ENCODE measurements around the gene NLGN3.

NLGN3 gene

GRCh38 chrX:71118985-71119535 lies 25.6 kb upstream of the NLGN3 start:
- no peak for DNase-seq

GRCh38 chrX:71128166-71128833 lies 16.3 kb upstream of the NLGN3 start:
- no peak for DNase-seq

GRCh38 chrX:71128915-71129765 lies 15.5 kb upstream of the NLGN3 start:
- DNase-seq = no peak

GRCh38 chrX:71131510-71131909 lies 13.1 kb upstream of the NLGN3 start:
- DNase-seq = no peak

- DNase-seq = no peak
These were observed 4.2 kb upstream of the NLGN3 start for GRCh38 chrX:71140440-71140839.

GRCh38 chrX:71143508-71143907 lies 1.1 kb upstream of the NLGN3 start:
- no peak for DNase-seq

GRCh38 chrX:71147496-71148277 lies 3.0 kb downstream of the NLGN3 start:
- no peak for DNase-seq

GRCh38 chrX:71148278-71148663 lies 3.6 kb downstream of the NLGN3 start:
- DNase-seq = no peak

- DNase-seq = no peak
These were observed 6.7 kb downstream of the NLGN3 start for GRCh38 chrX:71151366-71151765.

- no peak for DNase-seq
These were observed 9.6 kb downstream of the NLGN3 start for GRCh38 chrX:71154196-71154595.

GRCh38 chrX:71154641-71155040 lies 10.0 kb downstream of the NLGN3 start:
- no peak for DNase-seq

GRCh38 chrX:71158603-71159002 lies 14.0 kb downstream of the NLGN3 start:
- DNase-seq = no peak

- no peak for DNase-seq
These were observed 14.7 kb downstream of the NLGN3 start for GRCh38 chrX:71159335-71159734.

- DNase-seq = no peak
These were observed 15.8 kb downstream of the NLGN3 start for GRCh38 chrX:71160475-71160874.

- DNase-seq = peak; percentile 3
These were observed 18.3 kb downstream of the NLGN3 start for GRCh38 chrX:71162981-71163380.

GRCh38 chrX:71164071-71164470 lies 19.4 kb downstream of the NLGN3 start:
- DNase-seq = no peak

- no peak for DNase-seq
These were observed 21.8 kb downstream of the NLGN3 start for GRCh38 chrX:71166461-71166860.

- no peak for DNase-seq
These were observed 22.6 kb downstream of the NLGN3 start for GRCh38 chrX:71167031-71167781.

GRCh38 chrX:71168134-71168533 lies 23.5 kb downstream of the NLGN3 start:
- DNase-seq = no peak

- no peak for DNase-seq
These were observed 24.9 kb downstream of the NLGN3 start for GRCh38 chrX:71169586-71169985.

GRCh38 chrX:71170660-71171059 lies 26.0 kb downstream of the NLGN3 start:
- DNase-seq = no peak

GRCh38 chrX:71171110-71171801 lies 26.6 kb downstream of the NLGN3 start:
- no peak for DNase-seq

Measured in NCI-H1417 treated with DMSO at 0.1 percent for 48 hours (cell line).